NCI-H187 treated with DMSO at 0.1 percent for 48 hours (cell line): Measurements from ENCODE around the gene SIGLEC1.
A peak's percentile ranks its signal among the peaks of the same experiment; 100 is the strongest.

Source experiments
- DNase-seq: peaks from one replicate; lab custom pipeline; 2025; lab: John Stamatoyannopoulos, UW

SIGLEC1 gene

GRCh38 chr20:3744806-3745685 is 32.6 kb upstream of the SIGLEC1 start:
- DNase-seq: peak; percentile 26

GRCh38 chr20:3744037-3744436 is 31.6 kb upstream of the SIGLEC1 start:
- DNase-seq: no peak

GRCh38 chr20:3743251-3743650 is 30.9 kb upstream of the SIGLEC1 start:
- DNase-seq: no peak

GRCh38 chr20:3741836-3742458 is 29.5 kb upstream of the SIGLEC1 start:
- no peak for DNase-seq

GRCh38 chr20:3740615-3741301 is 28.4 kb upstream of the SIGLEC1 start:
- DNase-seq: no peak

- DNase-seq: no peak
Observed at GRCh38 chr20:3739926-3740451, 27.6 kb upstream of the SIGLEC1 start.

- no peak for DNase-seq
Observed at GRCh38 chr20:3739054-3739925, 26.9 kb upstream of the SIGLEC1 start.

GRCh38 chr20:3738111-3739053 is 26.0 kb upstream of the SIGLEC1 start:
- DNase-seq: no peak

- no peak for DNase-seq
Observed at GRCh38 chr20:3735768-3736167, 23.4 kb upstream of the SIGLEC1 start.

GRCh38 chr20:3734111-3734843 is 21.9 kb upstream of the SIGLEC1 start:
- no peak for DNase-seq

- DNase-seq: no peak
Observed at GRCh38 chr20:3733119-3733995, 21.0 kb upstream of the SIGLEC1 start.

GRCh38 chr20:3732327-3733118 is 20.1 kb upstream of the SIGLEC1 start, which contains the start of gene HSPA12B:
Gene HSPA12B, plus strand, starts transcription at chr20:3732685. Its CDS starts 5,990 bp downstream, at chr20:3738675.
- DNase-seq: no peak

- no peak for DNase-seq
Observed at GRCh38 chr20:3731944-3732326, 19.5 kb upstream of the SIGLEC1 start.

- DNase-seq: no peak
Observed at GRCh38 chr20:3730803-3731672, 18.6 kb upstream of the SIGLEC1 start.

GRCh38 chr20:3729811-3730540 is 17.6 kb upstream of the SIGLEC1 start:
- no peak for DNase-seq

- DNase-seq: no peak
Observed at GRCh38 chr20:3729378-3729777, 17.0 kb upstream of the SIGLEC1 start.
